Fibroblast of gingiva (primary cell): Measurements from ENCODE around the gene CROCC2.

Experiments
- DNase-seq: peaks from one replicate; pipeline ENCODE4 v3.0.0-alpha.2; 2011; ENCODE audit warnings: low read depth

CROCC2 gene

DNA sequence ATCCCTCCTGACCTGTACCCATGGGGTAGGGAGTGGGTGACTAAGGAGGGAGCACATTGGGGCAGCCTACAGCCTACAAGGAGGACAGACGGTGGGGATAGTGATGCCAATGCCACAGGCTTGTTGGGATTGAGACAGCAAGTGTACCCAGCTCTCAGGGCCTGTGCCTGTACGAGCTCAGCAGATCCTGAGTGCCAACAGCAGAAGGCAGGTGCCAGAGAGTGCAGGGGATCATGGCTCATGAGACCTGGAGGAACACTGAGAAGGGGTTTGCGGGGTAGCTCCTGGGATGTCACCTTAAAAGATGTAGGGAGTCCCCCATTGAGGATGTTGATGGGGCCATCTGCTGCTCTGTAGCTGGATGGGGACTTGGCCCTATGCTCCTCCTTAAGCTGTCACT, 82.0 kb downstream of the CROCC2 start:
- DNase-seq = peak; percentile 43

DNA sequence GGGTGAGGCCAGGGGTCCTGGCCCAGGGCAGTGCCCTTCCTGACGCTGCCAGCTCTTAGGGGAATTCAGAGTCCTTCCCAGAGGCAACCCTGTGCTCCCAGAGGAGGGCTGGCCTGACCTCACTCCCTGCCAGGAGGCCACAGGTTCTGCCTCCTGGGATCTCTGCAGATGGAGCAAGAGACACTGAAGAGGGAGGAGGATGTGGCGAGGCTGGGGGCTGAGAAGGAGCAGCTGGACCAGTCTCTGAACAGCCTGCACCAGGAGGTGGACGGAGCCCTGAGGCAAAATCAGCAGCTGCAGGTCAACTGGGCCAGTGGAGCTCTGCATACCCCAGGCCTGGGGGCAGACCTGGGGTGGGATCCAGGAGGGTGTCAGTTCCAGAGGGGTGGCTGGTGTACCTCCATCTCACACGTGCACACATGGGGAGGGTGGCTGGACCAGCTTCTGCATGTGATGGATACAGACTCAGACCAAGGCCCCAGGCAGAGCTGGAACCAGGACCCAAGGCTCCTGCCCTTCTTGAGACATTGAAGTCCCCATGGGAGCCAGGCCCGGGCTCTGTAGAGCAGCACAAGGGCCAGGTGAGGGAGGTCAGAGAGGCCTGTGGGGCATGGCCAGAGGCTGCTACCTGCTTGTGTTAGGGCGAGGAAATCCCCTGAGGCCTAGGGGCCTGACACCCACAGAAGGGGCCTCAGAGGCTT, 82.6 kb downstream of the CROCC2 start:
- DNase-seq = no peak

DNA sequence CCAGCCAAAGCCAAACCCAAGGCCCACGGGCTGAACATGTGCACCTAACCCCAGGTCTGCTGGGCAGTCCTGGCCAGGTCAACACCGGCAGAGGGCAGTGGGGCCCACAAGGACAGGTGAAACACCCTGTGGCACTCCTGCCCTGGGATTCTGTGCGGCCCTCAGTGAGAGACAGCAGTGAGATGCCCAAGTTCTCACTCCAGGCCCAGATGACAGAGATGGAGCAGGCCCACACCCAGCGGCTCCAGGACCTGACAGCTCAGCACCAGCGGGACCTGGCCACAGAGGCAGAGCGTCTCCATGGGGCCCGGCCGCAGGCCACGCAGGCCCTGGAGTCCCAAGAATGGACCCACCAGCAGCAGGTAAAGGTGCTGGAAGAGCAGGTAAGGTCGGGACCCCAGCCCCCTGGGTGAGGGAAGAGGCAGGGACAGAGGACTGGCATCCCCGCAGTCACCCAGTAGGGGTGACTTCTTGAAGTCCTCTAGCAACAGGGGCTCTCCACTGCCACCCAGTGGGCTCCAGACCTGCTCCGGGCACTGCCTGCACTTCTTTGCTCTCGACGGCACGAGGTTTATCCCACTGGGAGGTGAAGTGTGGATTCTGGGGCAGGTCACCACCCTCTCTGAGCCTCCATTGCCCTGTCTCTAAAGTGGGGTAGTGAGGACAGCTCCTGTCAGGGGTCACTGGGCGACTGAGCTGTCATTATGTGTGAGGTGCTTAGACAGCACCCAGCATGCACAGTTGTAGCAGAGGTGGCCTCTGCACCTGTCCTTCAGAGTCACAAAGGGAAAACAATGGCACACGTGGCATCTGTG, 83.5 kb downstream of the CROCC2 start:
- peak; percentile 41 for DNase-seq

DNA sequence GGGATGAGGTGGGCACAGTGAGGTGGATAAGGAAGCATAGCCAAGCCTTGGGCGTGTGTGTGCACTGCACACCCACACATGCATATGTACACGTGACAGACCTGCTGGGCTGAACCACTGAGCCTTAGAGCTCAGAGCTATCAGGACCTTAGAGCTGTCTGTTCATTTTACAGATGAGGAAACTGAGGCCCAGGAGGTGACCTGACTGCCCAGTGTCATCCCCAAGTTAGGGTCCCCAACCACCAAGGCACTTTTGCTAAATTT, 84.1 kb downstream of the CROCC2 start:
- no peak for DNase-seq

DNA sequence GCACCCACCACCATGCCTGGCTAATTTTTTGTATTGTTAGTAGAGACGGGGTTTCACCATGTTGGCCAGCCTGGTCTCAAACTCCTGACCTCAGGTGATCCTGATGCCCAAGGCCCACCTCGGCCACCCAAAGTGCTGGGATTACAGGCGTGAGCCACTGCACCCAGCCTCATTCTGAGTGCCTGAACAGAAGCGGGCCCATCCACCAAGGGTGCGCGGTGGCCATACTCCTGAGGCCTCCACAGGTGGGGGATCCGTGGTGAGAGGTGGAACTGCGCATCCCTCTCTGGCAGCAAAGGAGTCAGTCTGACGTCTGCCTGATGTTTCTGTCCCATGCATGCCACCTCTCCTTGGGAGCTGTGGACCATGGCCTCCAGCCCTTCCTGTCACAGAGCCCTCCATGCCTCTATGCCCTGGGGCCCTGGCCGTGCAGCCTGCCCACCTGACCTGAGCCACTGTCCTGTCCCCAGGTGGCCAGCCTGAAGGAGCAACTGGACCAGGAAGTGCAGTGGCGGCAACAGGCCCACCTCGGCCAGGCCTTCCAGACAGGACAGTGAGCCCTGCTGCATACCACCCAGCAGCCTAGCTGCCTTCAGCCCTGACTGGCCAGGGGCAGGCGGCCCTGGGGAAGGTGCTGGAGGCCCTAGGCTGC, 84.7 kb downstream of the CROCC2 start:
- no peak for DNase-seq

DNA sequence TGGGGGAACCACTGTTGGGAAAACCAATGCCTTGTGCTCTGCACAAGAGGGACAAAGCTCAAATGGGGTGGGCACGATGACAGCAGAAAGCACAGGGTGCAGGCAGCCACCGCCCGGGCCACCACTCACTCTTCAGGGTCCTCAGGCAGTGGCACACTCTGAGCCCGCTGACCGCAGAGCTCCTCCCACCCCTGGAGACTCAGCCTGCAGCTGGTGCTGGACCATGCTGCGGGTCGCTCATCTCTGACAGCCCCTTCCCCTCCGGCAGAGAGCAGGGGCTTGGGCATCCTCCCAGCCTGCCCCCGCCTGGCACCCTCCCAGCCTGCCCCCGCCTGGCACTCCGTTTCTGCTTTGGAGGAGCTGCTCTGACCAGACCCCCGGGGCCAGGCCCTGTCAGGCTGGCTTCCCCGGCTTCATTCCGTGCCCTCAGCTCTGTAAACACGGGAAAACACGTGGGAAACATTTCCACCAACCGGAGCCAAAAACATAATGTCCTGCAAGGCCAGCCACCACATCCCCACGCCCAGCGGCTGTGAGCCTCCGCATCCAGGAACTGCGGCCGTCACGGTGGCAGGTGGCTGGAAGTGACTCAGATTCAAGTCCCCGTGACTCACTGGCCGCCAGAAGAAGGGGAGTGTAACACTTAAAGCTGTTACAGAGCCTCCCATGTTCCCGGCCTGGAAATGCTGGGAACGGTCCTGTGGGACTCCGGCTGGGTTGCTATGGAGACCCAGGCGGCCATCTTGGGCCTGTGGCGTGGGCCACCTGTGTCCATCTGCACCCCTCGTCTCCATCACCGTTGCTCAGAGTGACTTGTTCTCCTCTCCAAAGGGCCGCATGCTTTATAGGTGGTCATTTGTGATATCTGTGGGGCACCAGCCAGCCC, 85.5 kb downstream of the CROCC2 start:
- DNase-seq = peak; percentile 98

DNA sequence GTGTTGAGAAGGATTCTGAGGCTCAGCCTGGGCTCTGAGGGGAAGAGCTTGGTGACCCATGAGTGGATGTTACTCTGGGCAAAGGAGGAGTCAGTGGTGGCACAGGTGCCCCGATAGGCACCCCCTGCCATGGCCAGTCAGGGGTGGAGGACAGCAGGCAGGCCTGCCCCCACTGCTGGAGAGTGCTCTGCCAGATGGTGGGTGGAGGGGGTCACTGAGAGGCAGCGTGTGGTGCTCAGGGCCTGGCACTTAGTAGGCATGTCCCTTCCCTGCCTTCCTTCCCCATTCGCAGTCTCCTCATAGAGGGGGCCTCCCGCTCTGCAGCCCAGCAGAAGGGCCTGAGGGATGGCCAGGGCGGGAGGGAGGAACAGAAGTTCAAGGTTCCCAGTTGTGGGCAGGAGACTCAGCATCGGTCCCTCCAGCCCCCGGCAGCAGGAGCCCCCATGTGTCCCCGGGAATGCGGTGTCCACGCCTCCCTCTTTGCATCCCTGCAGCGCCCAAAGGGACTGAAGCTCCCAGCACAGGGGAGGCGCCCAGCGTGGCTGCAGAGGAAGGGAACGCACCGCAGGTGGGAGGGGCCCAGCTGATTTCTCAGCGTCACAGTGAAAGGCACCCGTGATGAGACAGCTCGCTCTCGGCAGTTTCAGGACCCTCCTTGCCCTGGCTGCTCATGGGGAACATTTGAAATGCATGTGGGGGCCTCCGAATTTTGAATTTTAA, 86.6 kb downstream of the CROCC2 start:
- no peak for DNase-seq

DNA sequence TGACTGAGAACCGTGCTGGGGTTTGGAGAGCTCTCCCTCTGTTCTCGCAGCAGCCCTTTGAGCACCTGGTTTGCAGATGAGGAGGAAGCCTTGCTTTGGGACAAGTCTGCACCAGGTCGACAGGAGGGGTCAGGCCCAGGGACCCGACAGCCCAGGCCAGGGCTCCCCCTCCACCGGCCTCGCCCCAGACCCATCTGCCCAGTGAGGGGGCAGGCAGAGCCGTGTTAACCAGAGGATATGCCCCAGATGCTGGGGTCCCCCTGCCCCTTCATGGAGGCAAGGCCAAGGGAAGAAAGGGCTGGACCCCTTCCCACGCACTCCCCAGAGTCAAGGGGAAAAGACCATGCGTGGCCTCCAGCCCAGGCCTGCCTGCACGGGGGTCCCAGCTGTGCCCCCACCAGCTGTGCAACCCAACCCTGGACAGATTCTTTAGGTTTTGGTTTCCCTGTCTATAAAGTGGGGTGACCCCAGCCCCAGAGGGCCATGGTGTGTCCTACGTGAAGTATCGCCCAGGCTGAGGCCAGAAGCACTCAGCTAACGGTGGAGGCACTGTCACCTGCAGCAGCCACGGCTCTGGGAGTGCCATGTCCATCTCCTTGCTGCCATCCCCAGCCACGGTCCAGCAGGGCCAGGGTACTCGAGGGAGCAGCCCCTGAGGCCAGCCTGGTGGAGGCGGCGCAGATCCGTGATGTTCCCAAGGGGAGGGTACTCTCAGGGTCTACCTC, 87.5 kb downstream of the CROCC2 start:
- DNase-seq = no peak

DNA sequence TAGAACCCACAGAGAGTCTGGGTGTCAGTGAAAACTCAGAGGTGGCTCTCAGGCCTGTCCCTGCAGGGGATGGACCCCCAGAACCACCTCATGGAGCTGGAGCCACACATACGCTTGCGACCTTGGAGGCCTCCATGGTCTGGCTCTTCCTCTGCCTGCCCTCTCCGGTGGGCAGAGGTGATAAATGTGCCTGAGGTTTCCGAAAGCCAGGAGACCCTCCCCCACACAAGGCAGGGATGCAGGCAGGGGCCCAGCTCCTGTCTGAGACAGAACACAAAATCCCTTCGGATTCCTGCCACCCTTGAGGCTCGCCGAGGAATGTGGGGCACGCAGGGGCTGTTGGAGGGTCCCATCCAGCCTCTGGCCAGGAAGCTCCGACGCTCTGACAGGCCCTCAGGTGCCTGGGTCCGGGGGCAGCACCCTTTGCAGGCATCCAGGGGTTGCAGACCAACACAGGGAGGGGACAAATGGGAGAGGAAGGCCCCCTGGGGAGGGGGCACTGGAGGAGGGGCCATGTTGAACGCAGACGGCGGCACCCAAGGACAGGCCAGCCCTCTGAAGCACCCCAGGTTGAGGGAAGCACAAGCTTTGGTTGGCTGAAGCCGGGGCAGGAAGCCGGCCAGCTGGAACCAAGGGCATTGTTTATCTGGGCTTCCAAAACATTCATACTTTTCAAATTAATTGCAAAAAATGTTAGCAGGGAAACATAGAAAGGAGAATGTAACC, 88.2 kb downstream of the CROCC2 start:
- peak; percentile 40 for DNase-seq

DNA sequence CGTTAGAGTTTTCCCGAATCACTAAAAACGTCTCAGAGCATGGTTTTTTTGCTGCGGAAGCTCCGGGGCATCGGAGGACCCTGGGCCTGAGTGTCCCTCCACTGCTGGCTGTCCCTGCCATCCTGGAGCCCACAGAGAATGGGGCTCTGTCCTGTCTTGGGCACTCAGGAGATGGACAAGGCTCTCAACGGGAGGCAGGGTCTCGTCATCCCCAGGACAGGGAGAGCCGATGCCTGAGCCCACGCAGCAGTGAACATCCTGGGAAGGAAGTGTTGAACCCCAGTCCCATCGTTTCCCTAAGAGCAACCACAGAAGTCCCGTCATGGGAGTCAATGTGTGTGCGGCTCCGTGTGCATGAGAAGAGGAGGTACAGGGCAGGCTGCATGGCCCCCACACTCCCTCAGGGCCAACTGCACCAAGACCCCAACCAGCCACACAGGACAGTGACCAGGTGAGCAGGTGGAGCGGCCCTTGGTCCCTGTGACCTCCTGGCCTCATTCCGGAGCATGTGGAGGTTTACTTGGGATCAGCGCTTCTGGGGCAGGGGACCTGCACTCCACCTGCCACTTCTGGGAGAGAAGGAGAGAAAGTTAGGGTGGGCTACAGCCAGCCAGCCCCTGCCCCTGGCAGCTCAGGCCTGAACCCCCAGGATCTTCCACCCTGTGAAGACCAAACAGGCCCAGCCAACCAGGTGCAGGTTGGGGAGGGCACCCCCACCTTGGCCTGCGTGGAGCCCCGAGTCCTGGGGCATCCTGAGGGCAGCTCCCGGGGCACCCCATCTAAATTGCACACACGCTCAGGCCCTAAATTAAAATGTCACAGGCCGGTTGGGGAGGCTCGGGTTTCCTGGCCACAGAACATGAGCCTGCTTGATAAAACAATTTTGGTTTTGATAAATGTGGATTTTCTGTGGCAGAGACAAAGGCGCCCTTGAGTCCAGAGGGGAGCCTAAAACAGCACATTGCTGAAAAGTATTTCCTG, 89.2 kb downstream of the CROCC2 start:
- no peak for DNase-seq

DNA sequence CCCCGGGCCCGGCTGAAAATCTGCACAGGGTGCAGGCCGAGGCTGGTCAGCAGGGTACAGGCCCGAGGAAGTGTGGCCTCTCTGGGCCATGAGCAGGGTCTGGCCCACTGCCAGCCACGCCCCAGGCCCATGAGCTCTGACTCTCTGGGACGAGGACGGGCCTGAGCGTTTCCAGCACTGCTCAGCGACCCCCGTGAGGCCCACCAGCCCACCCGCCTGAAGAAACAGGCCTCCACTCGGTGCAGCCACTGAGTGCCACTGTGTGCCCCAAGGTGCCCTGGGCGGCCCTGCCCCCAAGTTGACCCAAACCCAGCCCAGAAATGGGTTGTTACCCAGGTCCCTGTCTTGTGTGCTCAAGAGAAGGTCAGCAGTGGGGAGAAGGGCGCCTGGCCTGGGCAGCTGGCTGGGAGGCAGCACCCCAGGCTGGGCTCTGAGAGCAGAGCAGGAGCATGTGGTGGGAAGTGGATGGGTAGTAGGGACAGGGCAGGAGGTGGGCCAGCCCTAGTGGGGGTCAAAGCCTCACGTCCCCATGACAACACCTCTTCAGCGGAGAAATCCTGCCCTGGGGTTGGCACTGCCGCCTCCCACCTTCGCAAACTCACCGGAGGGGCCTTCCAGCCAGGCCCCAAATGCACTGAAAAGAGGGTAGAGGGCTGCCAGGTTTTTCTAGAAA, 90.2 kb downstream of the CROCC2 start:
- DNase-seq = no peak

DNA sequence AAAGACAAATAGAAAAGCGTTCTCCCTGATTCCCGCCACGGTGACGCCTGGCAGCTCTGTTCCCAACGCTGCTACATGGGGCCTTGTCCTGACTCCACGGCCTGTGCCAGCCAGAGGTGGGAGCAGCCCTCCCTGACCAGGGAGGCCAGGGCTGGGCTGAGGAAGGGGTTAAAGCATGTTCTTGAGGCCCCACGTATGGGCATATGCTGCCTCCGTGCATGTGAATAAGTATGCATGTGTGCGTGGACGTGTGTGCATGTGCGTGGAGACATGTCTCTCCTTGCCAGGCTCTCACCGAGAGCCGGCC, 90.7 kb downstream of the CROCC2 start:
- DNase-seq = no peak

DNA sequence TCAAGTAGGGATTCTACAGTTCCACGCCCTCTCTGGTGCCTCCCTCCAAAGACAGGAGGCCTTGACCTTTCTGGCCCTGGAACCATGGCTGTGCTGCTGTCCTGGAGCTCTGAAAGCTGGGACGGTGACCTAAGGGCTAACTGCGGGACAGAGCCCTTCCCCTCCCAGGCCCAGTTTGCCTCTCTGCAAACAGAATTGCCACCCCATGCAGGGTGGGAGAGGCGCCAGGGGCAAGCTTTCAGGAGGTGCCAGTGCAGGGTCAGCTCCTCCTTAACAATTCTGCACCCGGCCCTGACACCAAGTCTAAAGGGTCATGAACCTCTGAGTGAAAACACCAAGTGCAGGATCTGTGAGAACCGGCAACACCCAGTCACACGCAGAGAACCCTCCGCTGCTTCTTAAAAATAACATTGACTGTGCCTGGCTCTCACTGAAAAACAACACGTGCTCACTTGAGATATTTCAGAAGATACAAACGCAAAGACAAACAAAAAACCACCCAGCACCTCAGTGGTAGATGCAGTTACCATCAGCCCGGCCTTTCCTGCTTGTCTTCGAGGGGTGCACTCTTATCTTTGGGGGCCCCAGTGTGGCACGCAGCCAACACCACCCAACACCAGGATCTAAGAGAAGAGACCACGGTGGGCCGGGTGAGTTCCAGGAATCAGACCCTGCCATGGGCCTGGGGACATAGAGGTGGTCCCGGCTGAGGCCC, 91.2 kb downstream of the CROCC2 start:
- DNase-seq = peak; percentile 71

DNA sequence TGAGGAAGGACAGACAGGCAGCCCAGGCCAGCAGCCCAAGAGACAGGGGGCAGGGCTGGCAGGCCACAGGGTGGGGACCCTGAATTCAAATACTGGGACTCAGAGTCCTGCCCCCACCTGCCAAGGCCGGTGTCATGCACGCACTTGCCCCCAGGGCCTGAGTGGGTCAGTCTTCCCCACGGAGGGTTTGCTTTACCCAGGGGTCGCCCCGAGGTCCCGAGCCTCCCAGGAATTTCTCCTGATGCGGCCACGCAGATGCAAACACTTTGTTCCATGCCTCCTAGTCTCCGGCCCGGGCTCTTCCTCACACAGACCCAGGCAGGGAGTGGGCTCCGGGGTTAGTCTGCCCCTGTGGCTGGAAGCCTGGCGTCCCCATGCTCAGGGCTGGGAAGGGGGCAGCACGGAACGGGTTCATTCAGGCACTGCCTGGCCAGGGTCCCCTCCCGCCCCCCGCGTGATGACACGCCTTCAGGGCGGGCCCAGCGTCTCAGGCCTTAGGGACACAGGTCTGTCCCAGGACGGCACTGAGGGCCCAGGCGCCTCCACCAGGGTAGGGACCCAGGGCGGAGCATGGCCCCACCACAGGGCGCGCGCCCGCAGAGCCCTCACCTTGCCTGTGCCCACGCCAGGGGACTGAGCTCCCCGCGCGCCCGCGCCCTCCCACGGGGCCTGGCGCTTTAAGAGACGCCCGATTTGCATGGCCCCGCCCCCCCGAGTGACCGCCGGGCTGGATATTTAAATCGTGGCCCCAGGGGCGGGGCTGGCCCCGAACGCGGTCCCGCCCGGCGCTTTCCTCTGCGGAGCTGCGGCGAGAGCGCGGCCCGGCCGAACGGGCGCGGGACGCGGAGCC, 91.9 kb downstream of the CROCC2 start, which contains the start of gene SNED1:
SNED1 (plus strand) TSS at position 763 of the 850 bp plus-strand sequence. CDS start 220 bp downstream, outside the sequence.
- DNase-seq = peak; percentile 83

DNA sequence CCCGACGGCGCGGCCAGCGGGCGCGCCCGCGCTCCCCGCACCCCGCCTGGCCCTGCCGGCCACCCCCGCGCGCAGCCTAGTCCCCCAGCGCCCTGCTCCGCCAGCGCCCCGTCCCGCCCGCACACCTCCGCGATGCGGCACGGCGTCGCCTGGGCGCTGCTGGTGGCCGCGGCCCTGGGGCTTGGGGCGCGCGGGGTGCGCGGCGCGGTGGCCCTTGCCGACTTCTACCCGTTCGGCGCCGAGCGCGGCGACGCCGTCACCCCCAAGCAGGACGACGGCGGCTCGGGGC, 92.5 kb downstream of the CROCC2 start:
- DNase-seq = no peak

DNA sequence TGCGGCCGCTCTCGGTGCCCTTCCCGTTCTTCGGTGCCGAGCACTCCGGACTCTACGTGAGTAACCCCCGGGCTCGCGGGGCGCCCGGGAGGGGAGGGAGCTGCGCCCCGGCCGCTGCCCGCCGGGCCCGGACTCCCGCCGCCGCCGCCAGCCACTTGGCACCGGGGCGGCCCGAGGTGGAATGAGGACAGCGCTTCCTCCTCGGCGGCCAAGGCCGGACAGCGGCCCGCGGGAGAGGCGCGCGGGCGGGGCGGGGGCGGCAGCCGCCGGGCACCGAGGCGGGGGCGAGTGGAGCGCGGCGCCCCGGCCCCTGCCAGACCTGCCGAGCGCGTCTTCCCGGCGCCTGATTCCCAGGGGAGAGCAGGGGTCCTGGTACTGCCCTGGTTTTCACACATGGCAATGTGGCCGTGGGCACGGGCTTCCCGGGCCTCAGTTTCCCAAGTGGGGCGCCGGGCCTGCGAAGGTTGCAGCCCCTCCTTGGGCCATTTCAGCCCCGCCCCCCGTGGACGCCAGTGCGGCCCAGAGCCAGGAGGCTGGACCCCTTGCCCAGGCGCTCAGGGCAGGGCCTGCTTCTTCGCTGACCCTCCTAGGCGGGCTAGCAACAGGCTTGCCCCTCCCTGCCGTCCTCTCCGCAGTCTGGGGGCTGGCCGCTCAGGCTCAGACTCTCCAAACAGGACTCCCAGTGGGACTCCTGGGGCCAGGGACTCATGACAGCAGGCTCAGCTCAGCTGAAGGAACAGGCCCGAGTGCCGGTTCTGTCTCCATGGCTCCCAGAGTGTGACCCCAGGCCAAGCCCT, 93.1 kb downstream of the CROCC2 start:
- DNase-seq = no peak
